HepG2 (cell line): ENCODE results near the gene TUBB3. TPM values are rescaled to one million over a fixed set of nuclear protein-coding genes. Genes with fewer than 3 reads are reported as not detected.
A peak's percentile ranks its signal among the peaks of the same experiment; 100 is the strongest.

Experiments
- ATAC-seq: fragments of 200-7000 bp; cut with Tn5 transposase; 3 replicates; pipeline ENCODE4 v1.9.1; 2020; ENCODE audit warnings: mild to moderate bottlenecking, moderate library complexity
- BruUV-seq: library from RNA; stranded (reverse); fragments of 400-500 nt; replicated peaks from 2 replicates; lab custom pipeline; 2021; lab: Mats Ljungman, UMichigan
- CTCF ChIA-PET: fragments of 300-600 bp; formaldehyde crosslinking; extraction: SDS; loops from one replicate; lab custom pipeline; 2021; ENCODE audit warnings: low total read pairs, inconsistent platforms, low intra/inter-chr PET ratio; lab: Yijun Ruan, JAX
- POLR2A ChIA-PET: fragments of 350-600 bp; sonication (Branson Sonifier 250); formaldehyde crosslinking; loops from one replicate; lab custom pipeline; 2020; ENCODE audit warnings: antibody characterized with exemption, inconsistent platforms; lab: Yijun Ruan, JAX
- DNase-seq: peaks from one replicate; pipeline ENCODE4 v3.0.0-alpha.2; 2015; ENCODE audit warnings: low spot score
- FAIRE-seq: peaks from 3 replicates; lab custom pipeline; 2011; peaks lifted over from hg19 to GRCh38; lab: Jason Lieb, UNC
- H2AFZ ChIP-seq: one replicate; pipeline ENCODE4 v1.6.1; 2011; ENCODE audit warnings: low read length, inconsistent platforms
- H3K27ac ChIP-seq: fragments of 300-600 bp; 3 replicates; pipeline ENCODE4 v1.8.0; 2011; ENCODE audit warnings: mixed run types, mild to moderate bottlenecking, mixed read lengths, low read length, inconsistent platforms; ENCODE audit not compliant: insufficient read depth; ENCODE audit errors: extremely low read length
- H3K27me3 ChIP-seq, 2 experiments: fragments of 200-600 bp in 1 of 2; 2 replicates in 1 of 2; 3 replicates in 1 of 2; pipeline versions ENCODE4 v1.6.0 to v1.8.0; 2011; ENCODE audit warnings: low read length in 2 of 2, mild to moderate bottlenecking in 2 of 2, moderate library complexity in 2 of 2, inconsistent platforms in 1 of 2; ENCODE audit not compliant: insufficient read depth in 2 of 2, control insufficient read depth in 1 of 2
- H3K36me3 ChIP-seq, 2 experiments: fragments of 200-600 bp in 1 of 2; replicated peaks in 1 of 2; 2 replicates in 1 of 2; 3 replicates in 1 of 2; pipeline versions ENCODE4 v1.5.1 to v1.8.0; 2011; ENCODE audit warnings: low read length in 2 of 2, inconsistent platforms in 1 of 2; ENCODE audit not compliant: insufficient read depth in 2 of 2, control insufficient read depth in 1 of 2
- H3K4me1 ChIP-seq: 2 replicates; pipeline ENCODE4 v1.5.1; 2012; ENCODE audit warnings: low read length, inconsistent platforms; ENCODE audit not compliant: insufficient read depth
- H3K4me2 ChIP-seq: 2 replicates; pipeline ENCODE4 v1.6.0; 2011; ENCODE audit warnings: low read depth, low read length, inconsistent platforms
- H3K4me3 ChIP-seq, 3 experiments: fragments of 200-600 bp in 1 of 3; sonication (generic), shearing (Covaris generic) in 1 of 3; replicated peaks in 1 of 3; 2 replicates each; pipeline ENCODE4 v1.5.1; 2011 to 2016; ENCODE audit warnings: low read length in 3 of 3, inconsistent platforms in 2 of 3, low read depth in 2 of 3, mild to moderate bottlenecking in 2 of 3, control low read depth in 1 of 3, mixed read lengths in 1 of 3; ENCODE audit not compliant: insufficient read depth in 1 of 3
- H3K79me2 ChIP-seq: one replicate; pipeline ENCODE4 v1.6.1; 2011; ENCODE audit warnings: low read length, inconsistent platforms; ENCODE audit not compliant: insufficient read depth
- H3K9ac ChIP-seq: 2 replicates; pipeline ENCODE4 v1.6.0; 2011; ENCODE audit warnings: mild to moderate bottlenecking, low read depth, low read length, inconsistent platforms; ENCODE audit not compliant: insufficient read depth
- H3K9me3 ChIP-seq: 2 replicates; pipeline ENCODE4 v1.5.1; 2012; ENCODE audit warnings: mild to moderate bottlenecking, low read length
- H4K20me1 ChIP-seq: 2 replicates; pipeline ENCODE4 v1.6.0; 2011; ENCODE audit warnings: inconsistent platforms, mild to moderate bottlenecking, low read length, moderate library complexity; ENCODE audit not compliant: insufficient read depth
- BATF2 ChIP-seq: sonication (generic); formaldehyde crosslinking; IDR thresholded peaks from 2 replicates; pipeline ENCODE4 v1.8.0; 2022; ENCODE audit warnings: mild to moderate bottlenecking, missing genetic modification reagents, moderate library complexity
- BCL6 ChIP-seq: IDR thresholded peaks from 2 replicates; pipeline ENCODE4 v1.6.1; 2016; ENCODE audit warnings: missing genetic modification reagents, missing compliant biosample characterization
- ELF1 ChIP-seq: sonication (generic); formaldehyde crosslinking; IDR thresholded peaks from 2 replicates; pipeline ENCODE4 v1.4.0; 2020; ENCODE audit warnings: missing genetic modification reagents
- HDAC2 ChIP-seq: sonication (generic); formaldehyde crosslinking; IDR thresholded peaks from 2 replicates; pipeline ENCODE4 v1.4.0; 2020; ENCODE audit warnings: missing genetic modification reagents
- KDM5B ChIP-seq: sonication (generic); formaldehyde crosslinking; IDR thresholded peaks from 2 replicates; pipeline ENCODE4 v1.4.0; 2020; ENCODE audit warnings: missing genetic modification reagents, mild to moderate bottlenecking, borderline replicate concordance
- MAF1 ChIP-seq: sonication (generic); formaldehyde crosslinking; IDR thresholded peaks from 2 replicates; pipeline ENCODE4 v1.5.0; 2020; ENCODE audit warnings: missing genetic modification reagents, borderline replicate concordance
- PCBP2 ChIP-seq: fragments of 200-400 bp; formaldehyde crosslinking; optimal IDR thresholded peaks from 2 replicates; pipeline ENCODE3; 2018; ENCODE audit warnings: low read length, low read depth; ENCODE audit not compliant: poor library complexity, severe bottlenecking
- SMAD1 ChIP-seq: sonication (generic); formaldehyde crosslinking; IDR thresholded peaks from 2 replicates; pipeline ENCODE4 v1.4.0; 2020; ENCODE audit warnings: missing genetic modification reagents, low read depth, mild to moderate bottlenecking, borderline replicate concordance
- TAF15 ChIP-seq: fragments of 200-400 bp; formaldehyde crosslinking; IDR thresholded peaks from one replicate; pipeline ENCODE4 v1.6.1; 2018; ENCODE audit warnings: mild to moderate bottlenecking, low read depth, low read length; ENCODE audit not compliant: poor library complexity, severe bottlenecking
- YY1 ChIP-seq: IDR thresholded peaks from 2 replicates; pipeline ENCODE4 v1.6.1; 2011; ENCODE audit warnings: low read length, low read depth, moderate library complexity, mild to moderate bottlenecking; ENCODE audit not compliant: insufficient read depth, insufficient replicate concordance
- ZFY ChIP-seq: sonication (generic); formaldehyde crosslinking; IDR thresholded peaks from 2 replicates; pipeline ENCODE4 v1.4.0; 2020; ENCODE audit warnings: missing genetic modification reagents
- ZNF569 ChIP-seq: sonication (generic); formaldehyde crosslinking; IDR thresholded peaks from 2 replicates; pipeline ENCODE4 v1.5.0; 2020; ENCODE audit warnings: mild to moderate bottlenecking, missing genetic modification reagents, moderate library complexity, borderline replicate concordance
- ZNF687 ChIP-seq: sonication (generic); formaldehyde crosslinking; IDR thresholded peaks from 2 replicates; pipeline ENCODE4 v1.5.1; 2020; ENCODE audit warnings: mild to moderate bottlenecking, missing genetic modification reagents, moderate library complexity
- ZNF720 ChIP-seq: sonication (generic); formaldehyde crosslinking; IDR thresholded peaks from 2 replicates; pipeline ENCODE4 v1.4.0; 2020; ENCODE audit warnings: missing genetic modification reagents
- ZNF83 ChIP-seq: sonication (generic); formaldehyde crosslinking; IDR thresholded peaks from 2 replicates; pipeline ENCODE4 v1.4.0; 2020; ENCODE audit warnings: missing genetic modification reagents, mild to moderate bottlenecking, borderline replicate concordance
- WGBS: methylation state at CpG from one replicate; pipeline ENCODE4 v1.1.6; 2017; ENCODE audit warnings: low lambda C conversion rate; 5-methylcytosine and 5-hydroxymethylcytosine counted together
- in situ Hi-C: cut with HindIII; loops from 2 replicates; pipeline ENCODE4 v1.10.0; 2017; ENCODE audit warnings: low pct_unique_long_range_greater_than_20kb; ENCODE audit not compliant: extremely low pct_ligation_motif_present
- intact Hi-C: fragments of 100-400 bp; cut with micrococcal nuclease; formaldehyde crosslinking; loops from one replicate; pipeline ENCODE4 v1.10.0; 2022; ENCODE audit not compliant: unreplicated experiment
- polyA plus RNA-seq, 8 experiments: library from polyadenylated mRNA; depleted of rRNA in 3 of 8; stranded (reverse) in 7 of 8; unstranded in 1 of 8; fragments of >200 nt; fragmentation: Illumina TruSeq in 4 of 8; extraction: Trizol in 4 of 8; gene quantifications; 2 replicates each; pipeline versions ENCODE4 v1.2.1 to v1.2.3, GENCODE V29; 2011 to 2016; ENCODE audit warnings: low read depth in 4 of 8, missing spikeins in 1 of 8, mixed read lengths in 1 of 8; ENCODE audit not compliant: insufficient read depth in 1 of 8
- total RNA-seq, 5 experiments: library from RNA; depleted of rRNA; stranded (reverse); fragments of >200 nt; fragmentation: Illumina TruSeq; extraction: Trizol; gene quantifications; 2 replicates each; pipeline ENCODE4 v1.2.3, GENCODE V29; 2016; ENCODE audit warnings: low read depth in 1 of 5

The TUBB3 gene
- total and polyA plus RNA-seq, 2 of the 13 experiments (the other 11 are each of a cell fraction or from before 2014, with no cell fraction given) = 110 to 185 TPM

DNA sequence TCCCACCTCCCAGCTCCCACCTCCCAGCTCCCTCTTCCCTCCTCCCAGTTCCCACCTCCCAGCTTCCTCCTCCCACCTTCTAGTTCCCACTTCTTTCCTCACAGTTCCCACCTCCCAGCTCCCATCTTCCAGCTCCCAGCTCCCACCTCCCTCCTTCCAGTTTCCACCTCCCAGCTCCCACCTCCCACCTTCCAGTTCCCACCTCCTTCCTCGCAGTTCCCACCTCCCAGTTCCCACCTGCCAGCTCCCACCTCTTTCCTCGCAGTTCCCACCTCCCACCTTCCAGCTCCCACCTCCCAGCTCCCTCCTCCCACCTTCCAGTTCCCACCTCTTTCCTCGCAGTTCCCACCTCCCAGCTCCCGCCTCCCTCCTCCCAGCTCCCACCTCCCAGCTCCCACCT, 14.9 kb upstream of the TUBB3 start (continued):
- TF ChIP-seq BATF2 (CRISPR knock-in tag) = no peak

DNA sequence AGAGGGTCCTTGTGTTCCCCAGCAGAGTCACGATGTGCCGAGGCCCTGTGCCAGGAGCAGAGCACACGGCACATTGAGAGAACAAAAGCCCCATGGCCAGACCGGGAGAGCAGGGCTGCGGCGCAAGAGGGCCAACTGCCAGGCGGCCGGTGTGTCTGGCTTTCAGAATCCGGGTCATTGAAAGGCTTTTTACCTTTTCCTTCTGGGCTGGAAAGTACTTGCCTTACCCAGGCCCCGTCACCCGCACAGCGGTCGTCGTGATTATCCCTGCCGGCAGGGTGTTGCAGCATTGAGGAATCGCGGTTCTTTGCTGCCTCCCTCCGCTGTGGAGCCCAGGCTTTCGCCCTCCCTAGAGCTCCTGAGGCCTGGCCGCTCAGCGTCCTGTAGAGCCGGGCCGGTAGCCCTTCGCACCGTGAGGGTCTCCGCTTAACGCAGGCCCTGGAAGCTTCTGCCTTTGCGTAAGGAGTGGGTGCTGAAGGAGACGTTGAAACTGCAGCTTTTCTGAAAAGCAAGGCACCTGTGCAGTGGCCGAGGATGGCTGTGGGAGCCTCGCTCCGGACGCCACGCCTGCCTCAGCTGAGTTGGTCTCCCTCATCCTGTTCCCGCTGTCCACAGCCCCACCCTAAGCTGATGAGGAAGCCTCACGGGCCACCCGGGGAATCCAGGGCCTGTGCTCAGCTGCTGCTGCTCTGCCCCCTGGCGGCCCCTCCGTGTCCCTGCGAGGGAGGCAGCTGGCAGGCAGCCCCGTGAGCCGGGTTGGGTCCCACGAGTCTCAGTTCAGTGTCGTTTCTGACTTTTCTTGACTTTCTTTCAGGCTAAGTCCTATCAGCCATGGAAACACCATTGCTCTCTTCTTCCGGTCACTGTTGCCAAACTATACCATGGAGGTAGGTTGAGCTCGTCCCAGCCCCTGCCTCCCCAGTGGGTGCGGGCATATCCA, 13.1 kb upstream of the TUBB3 start:
- in situ Hi-C loops (no loop called here), intact Hi-C loops (no loop called here)
- Histone ChIP-seq H3K27me3 (no peaks in the 10 kb centered on the region), H3K4me3 (no peak overlapping the region), H3K79me2 (no peaks in the 10 kb centered on the region), H3K36me3 (peaks cover 24% of the 10 kb centered on the region in 2 experiments), H3K9ac (no peak overlapping the region), H3K9me3 (no peaks in the 10 kb centered on the region), H3K4me1 (peaks cover 17% of the 10 kb centered on the region), H2AFZ (no peak overlapping the region), H3K4me2 (no peak overlapping the region), H4K20me1 (no peaks in the 10 kb centered on the region; the same call in 1 of the 2 replicates), H3K27ac (no peak overlapping the region)
- 83% methylated on average over 45 of the region's 47 CpGs for WGBS
- peak; percentile 82 for ATAC-seq
- FAIRE-seq = peak; percentile 78
- POLR2A ChIA-PET = interaction anchor here (0.6 to 8.1 kb wide), 6 partner anchors 8 to 204 kb away, joined by 3 to 78 read pairs (median 4); partner anchors contain the start of genes MC1R, TCF25 and TUBB3
- TSS peak; percentile 27 for BruUV-seq
- DNase-seq = peak; percentile 60
- CTCF ChIA-PET = interaction anchor here (1.0 kb wide), 1 partner anchor 9 kb away, joined by 4 read pairs; the partner anchor contains the start of gene MC1R
- 0 out of 2 replicates have a peak, but pooled peaks have one; percentile 7 for TF ChIP-seq BCL6
- no peak; the same call in 1 of the 2 replicates for TF ChIP-seq HDAC2 (CRISPR knock-in tag)
- TF ChIP-seq MAF1 = no peak
- peak; percentile 16 for TF ChIP-seq TAF15
- no peak for TF ChIP-seq ZNF569
- TF ChIP-seq ZNF720 (CRISPR knock-in tag) = no peak
- TF ChIP-seq ELF1 = 0 out of 2 replicates have a peak, but pooled peaks have one; percentile 23
- no peak for TF ChIP-seq ZNF83
- no peak for TF ChIP-seq SMAD1
- no peak for TF ChIP-seq PCBP2
- peak; percentile 56; the same call in 1 of the 2 replicates for TF ChIP-seq KDM5B
- TF ChIP-seq ZNF687 (CRISPR knock-in tag) = peak; percentile 83
- TF ChIP-seq YY1 = peak; percentile 13
- peak; percentile 42; the same call in 1 of the 2 replicates for TF ChIP-seq ZFY (CRISPR knock-in tag)
